Transverse colon (tissue), 4 donors: ENCODE measurements around the gene XPA. TPM values are rescaled to one million over a fixed set of nuclear protein-coding genes. Genes with fewer than 3 reads are reported as not detected.

ENCODE experiments used
- DNase-seq: peaks from one replicate; pipeline ENCODE4 v3.0.0-alpha.2; 2019
- H3K27ac ChIP-seq, 4 donors: fragments of 200-600 bp; sonication (generic); 2 replicates each; pipeline ENCODE4 v1.5.1; 2016 to 2018; ENCODE audit warnings: inconsistent platforms in 4 of 4
- H3K27me3 ChIP-seq: fragments of 200-600 bp; sonication (generic); 2 replicates; pipeline ENCODE4 v1.5.1; 2017; ENCODE audit warnings: inconsistent platforms
- H3K36me3 ChIP-seq, 4 donors: fragments of 200-600 bp; sonication (generic); 2 replicates each; pipeline ENCODE4 v1.5.1; 2017 to 2019; ENCODE audit warnings: inconsistent platforms in 4 of 4
- H3K4me1 ChIP-seq, 4 donors: fragments of 200-600 bp; sonication (generic); 2 replicates each; pipeline ENCODE4 v1.5.1; 2017 to 2020; ENCODE audit warnings: inconsistent platforms in 4 of 4
- H3K4me3 ChIP-seq, 4 donors: fragments of 200-600 bp; sonication (generic); 1 replicate in 1 of 4; 2 replicates in 3 of 4; pipeline versions ENCODE4 v1.5.1 to v1.6.1; 2017 to 2019; ENCODE audit warnings: inconsistent platforms in 4 of 4
- H3K9me3 ChIP-seq, 2 donors: fragments of 200-600 bp; sonication (generic); 2 replicates each; pipeline ENCODE4 v1.5.1; 2017 to 2019; ENCODE audit warnings: inconsistent platforms in 2 of 2
- CTCF ChIP-seq, 5 experiments: fragments of 200-600 bp in 3 of 5; fragments of 450-650 bp in 2 of 5; sonication (generic) in 3 of 5; IDR thresholded peaks; 1 replicate in 2 of 5; 2 replicates in 3 of 5; pipeline ENCODE4 v1.5.1; 2016 to 2017; ENCODE audit warnings: antibody characterized with exemption in 5 of 5, inconsistent platforms in 3 of 5, mild to moderate bottlenecking in 2 of 5, moderate library complexity in 1 of 5
- EP300 ChIP-seq: sonication (generic); formaldehyde crosslinking; IDR thresholded peaks from one replicate; pipeline ENCODE4 v1.6.1; 2017; ENCODE audit warnings: antibody characterized with exemption, low read depth
- POLR2A ChIP-seq: fragments of 450-650 bp; IDR thresholded peaks from one replicate; pipeline ENCODE4 v1.6.1; 2016; ENCODE audit warnings: antibody characterized with exemption, mild to moderate bottlenecking, moderate library complexity
- POLR2AphosphoS5 ChIP-seq, 3 donors: sonication (generic); formaldehyde crosslinking; IDR thresholded peaks; one replicate each; pipeline ENCODE4 v1.6.1; 2016; ENCODE audit warnings: antibody characterized with exemption in 3 of 3
- WGBS, 2 donors: methylation state at CpG; one replicate each; pipeline ENCODE4 v1.1.5; 2018; ENCODE audit warnings: low coverage in 1 of 2; 5-methylcytosine and 5-hydroxymethylcytosine counted together
- in situ Hi-C, 4 donors: fragments of 200-750 bp; cut with MboI; loops; one replicate each; pipeline versions ENCODE4 v1.15.0 to v1.15.1; 2017; ENCODE audit warnings: low sequenced_read_pairs in 3 of 4, low pct_ligation_motif_present in 1 of 4, low pct_unique_long_range_greater_than_20kb in 1 of 4
- intact Hi-C: fragments of 100-400 bp; cut with DNase I; formaldehyde crosslinking; loops from one replicate; pipeline ENCODE4 v1.15.1; 2023; ENCODE audit warnings: low total_unique reads
- total RNA-seq, 4 donors: library from RNA; depleted of rRNA; stranded (reverse); fragments of >200 nt; gene quantifications; one replicate each; pipeline ENCODE4 v1.1.0, GENCODE V29; 2016

Gene XPA
- total RNA-seq, 4 donors from 2014 or later, result 6.4 to 44.4 (median 12.5) TPM

- no peak overlapping the region for H3K4me3 ChIP-seq
- 72 to 100% methylated on average over 1 to 3 of the region's 3 CpGs for WGBS, 2 donors
- TF ChIP-seq EP300 (no peak), POLR2AphosphoS5 (IDR thresholded peaks at IDR 0.05) (no peak), POLR2A (no peak), CTCF (IDR thresholded peaks at IDR 0.05) (no peak)
- no peaks in the 10 kb centered on the region for H3K27me3 ChIP-seq
- H3K9me3 ChIP-seq, result no peaks in the 10 kb centered on the region
- intact Hi-C loops (no loop called here), in situ Hi-C loops (no loop called here)
- DNase-seq, result no peak
- peaks cover 16 to 41% (median 28%) of the 10 kb centered on the region in 4 donors for H3K4me1 ChIP-seq
- peaks cover 0 to 15% (median 7%) of the 10 kb centered on the region in 4 donors for H3K36me3 ChIP-seq
- no peak overlapping the region for H3K27ac ChIP-seq
These were observed 58.5 kb downstream of the XPA start for GRCh38 chr9:97638666-97639065.

GRCh38 chr9:97636903-97637302 is 60.2 kb downstream of the XPA start:
- Histone ChIP-seq H3K27ac (no peak overlapping the region), H3K9me3 (no peaks in the 10 kb centered on the region), H3K27me3 (no peaks in the 10 kb centered on the region), H3K4me3 (no peak overlapping the region), H3K4me1 (peaks cover 18 to 46% (median 32%) of the 10 kb centered on the region in 4 donors), H3K36me3 (peaks cover 0 to 4% (median 0%) of the 10 kb centered on the region in 4 donors)
- no peak for TF ChIP-seq EP300
- TF ChIP-seq POLR2AphosphoS5 (IDR thresholded peaks at IDR 0.05), result no peak
- no peak for TF ChIP-seq POLR2A
- TF ChIP-seq CTCF (IDR thresholded peaks at IDR 0.05), result no peak
- DNase-seq, result no peak
- intact Hi-C loops (no loop called here), in situ Hi-C loops (no loop called here)
- WGBS, 2 donors, result 87 to 90% methylated on average over 3 of the region's 3 CpGs

GRCh38 chr9:97635026-97635425 is 62.1 kb downstream of the XPA start:
- peak overlapping the region in 2 of 4 donors; percentile 96 to 98 for H3K4me3 ChIP-seq
- no peaks in the 10 kb centered on the region for H3K27me3 ChIP-seq
- H3K36me3 ChIP-seq, result no peaks in the 10 kb centered on the region
- H3K27ac ChIP-seq, result peak overlapping the region in 3 of 4 donors; percentile 94 to 99 (median 98)
- 57 to 65% methylated on average over 3 to 7 of the region's 7 CpGs for WGBS, 2 donors
- TF ChIP-seq EP300, result no peak
- no peaks in the 10 kb centered on the region for H3K9me3 ChIP-seq
- DNase-seq, result no peak
- in situ Hi-C loops, result no loop called here
- peaks cover 23 to 55% (median 39%) of the 10 kb centered on the region in 4 donors for H3K4me1 ChIP-seq
- intact Hi-C loops, result no loop called here

GRCh38 chr9:97633859-97634490 is 63.2 kb downstream of the XPA start:
- H3K27ac ChIP-seq, result peak overlapping the region; percentile 94 to 99 (median 98)
- peaks cover 23 to 61% (median 40%) of the 10 kb centered on the region in 4 donors for H3K4me1 ChIP-seq
- in situ Hi-C loops, result no loop called here
- TF ChIP-seq POLR2AphosphoS5 (IDR thresholded peaks at IDR 0.05) (no peak), POLR2A (no peak), EP300 (no peak)
- intact Hi-C loops, result no loop called here
- H3K9me3 ChIP-seq, result no peaks in the 10 kb centered on the region
- no peaks in the 10 kb centered on the region for H3K27me3 ChIP-seq
- DNase-seq, result no peak
- peak overlapping the region; percentile 83 to 98 (median 92) for H3K4me3 ChIP-seq
- 0% methylated on average over 4 to 26 of the region's 43 CpGs for WGBS, 2 donors
- H3K36me3 ChIP-seq, result no peaks in the 10 kb centered on the region

GRCh38 chr9:97632985-97633858 is 63.9 kb downstream of the XPA start, which contains the start of the genes NCBP1 and TSTD2:
TSS of gene NCBP1 (plus strand) at chr9:97633821. CDS start at chr9:97633882, 61 bp downstream.
TSS of gene TSTD2 (minus strand) at chr9:97633368. CDS start at chr9:97627562, 5,806 bp downstream.
- Histone ChIP-seq H3K4me3 (peak within 1 kb of the TSS; percentile 83 to 98 (median 92)), H3K27me3 (no peaks in the 10 kb centered on the region), H3K9me3 (no peaks in the 10 kb centered on the region), H3K36me3 (no peaks in the 10 kb centered on the region), H3K4me1 (peaks cover 23 to 63% (median 43%) of the 10 kb centered on the region in 4 donors), H3K27ac (peak within 1 kb of the TSS; percentile 94 to 99 (median 98))
- in situ Hi-C loops (no loop called here), intact Hi-C loops (no loop called here)
- WGBS, 2 donors, result 1% methylated on average over 43 of the region's 83 CpGs; no CpG with 5 or more reads in 1 of the 2 donors
- peak; percentile 97 for DNase-seq
- peak; percentile 93 to 98 (median 97) for TF ChIP-seq POLR2AphosphoS5 (IDR thresholded peaks at IDR 0.05)
- TF ChIP-seq CTCF (IDR thresholded peaks at IDR 0.05), result peak in 1 of 5 experiments; percentile 3
- TF ChIP-seq POLR2A, result peak; percentile 91
- no peak for TF ChIP-seq EP300
